ENCODE data around the gene AUTS2. TPM values are rescaled to one million over a fixed set of nuclear protein-coding genes. Genes with fewer than 3 reads are reported as not detected.

Gene AUTS2
- total RNA-seq, 1 experiment from 2014 or later: 2.5 TPM

DNA sequence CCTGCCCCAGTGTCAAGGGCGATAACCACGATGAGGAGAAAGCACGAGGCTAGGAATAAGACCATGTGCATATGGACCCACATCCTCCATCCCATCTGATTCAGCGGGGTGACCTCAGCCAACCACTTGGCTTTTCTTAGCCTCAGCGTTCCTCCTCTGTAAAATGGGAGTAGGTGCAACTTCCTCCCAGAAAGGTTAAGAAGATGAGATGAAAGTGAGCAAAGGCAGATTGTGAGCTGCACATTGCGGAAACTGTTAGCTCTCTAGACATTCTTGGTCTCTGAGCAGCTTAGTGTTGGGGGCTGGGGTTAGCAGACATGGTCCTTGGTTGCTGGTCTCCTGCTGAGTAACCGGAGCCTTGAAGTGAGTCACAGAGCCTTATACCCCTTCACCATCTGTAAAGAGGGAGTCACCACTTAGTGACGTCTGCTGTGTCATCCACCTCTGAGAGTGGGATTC lies 1036.4 kb downstream of the AUTS2 start:
- Histone ChIP-seq H3K4me1 (ENCODE audit: control insufficient read depth, insufficient read depth, low read length) (no peaks in the 10 kb centered on the region), H3K27me3 (ENCODE audit: control insufficient read depth, insufficient read depth, low read length) (no peaks in the 10 kb centered on the region), H3K9me3 (ENCODE audit: control insufficient read depth, insufficient read depth, low read depth, low read length) (no peaks in the 10 kb centered on the region), H3K36me3 (ENCODE audit: control insufficient read depth, insufficient read depth, low read length) (no peaks in the 10 kb centered on the region), H3K27ac (ENCODE audit: low read length) (no peak overlapping the region), H3K4me3 (ENCODE audit: low read depth in 2 of 2, low read length in 2 of 2) (no peak overlapping the region)
- ChIA-PET CTCF (no interaction called here), POLR2A (no interaction called here)
- no TSS peak for BruUV-seq (replicated peaks)
- intact Hi-C loops (cut with micrococcal nuclease; ENCODE audit: unreplicated experiment) (no loop called here), in situ Hi-C loops (cut with HindIII; ENCODE audit: low pct_unique_long_range_greater_than_20kb, low sequenced_read_pairs) (no loop called here)
- ATAC-seq: no peak
- DNase-seq (ENCODE audit: low read depth, low spot score): no peak
- TF ChIP-seq REST (IDR thresholded peaks at IDR 0.05; ENCODE audit: insufficient read depth in 1 of 2, low read depth in 2 of 2, low read length in 1 of 2) (no peak), POLR2AphosphoS5 (IDR thresholded peaks at IDR 0.05; ENCODE audit: low read depth, low read length) (no peak), CTCF (IDR thresholded peaks at IDR 0.05) (no peak), SIN3A (IDR thresholded peaks at IDR 0.05; ENCODE audit: borderline replicate concordance, insufficient read depth, low read depth, low read length) (no peak), TCF7L2 (IDR thresholded peaks at IDR 0.05; ENCODE audit: low read depth, low read length) (no peak)

GRCh38 chr7:70635633-70636032 lies 1037.4 kb downstream of the AUTS2 start:
- intact Hi-C loops (cut with micrococcal nuclease; ENCODE audit: unreplicated experiment) (no loop called here), in situ Hi-C loops (cut with HindIII; ENCODE audit: low pct_unique_long_range_greater_than_20kb, low sequenced_read_pairs) (no loop called here)
- H3K27ac ChIP-seq (ENCODE audit: low read length): no peak overlapping the region
- H3K36me3 ChIP-seq (ENCODE audit: control insufficient read depth, insufficient read depth, low read length): no peaks in the 10 kb centered on the region
- TF ChIP-seq REST (IDR thresholded peaks at IDR 0.05; ENCODE audit: insufficient read depth in 1 of 2, low read depth in 2 of 2, low read length in 1 of 2) (no peak), CTCF (IDR thresholded peaks at IDR 0.05) (no peak), SIN3A (IDR thresholded peaks at IDR 0.05; ENCODE audit: borderline replicate concordance, insufficient read depth, low read depth, low read length) (no peak), TCF7L2 (IDR thresholded peaks at IDR 0.05; ENCODE audit: low read depth, low read length) (no peak), POLR2AphosphoS5 (IDR thresholded peaks at IDR 0.05; ENCODE audit: low read depth, low read length) (no peak)
- ChIA-PET CTCF (no interaction called here), POLR2A (no interaction called here)
- DNase-seq (ENCODE audit: low read depth, low spot score) (no peak), ATAC-seq (no peak)
- no peaks in the 10 kb centered on the region for H3K27me3 ChIP-seq (ENCODE audit: control insufficient read depth, insufficient read depth, low read length)
- no TSS peak for BruUV-seq (replicated peaks)
- no peak overlapping the region for H3K4me3 ChIP-seq (ENCODE audit: low read depth in 2 of 2, low read length in 2 of 2)
- H3K9me3 ChIP-seq (ENCODE audit: control insufficient read depth, insufficient read depth, low read depth, low read length): no peaks in the 10 kb centered on the region
- H3K4me1 ChIP-seq (ENCODE audit: control insufficient read depth, insufficient read depth, low read length): no peaks in the 10 kb centered on the region

Measured in Panc1 (cell line).